PC-9 (cell line): ENCODE data around the gene TMCO4.

Experiments used
- CTCF ChIP-seq: fragments of 200-600 bp; sonication (generic); conservative IDR thresholded peaks from 2 replicates; pipeline ENCODE4 v1.6.1; 2017; ENCODE audit warnings: mixed run types, antibody characterized with exemption, mild to moderate bottlenecking, moderate library complexity
- EZH2 ChIP-seq: fragments of 200-600 bp; sonication (generic); IDR thresholded peaks from 2 replicates; pipeline ENCODE4 v1.8.0; 2017; ENCODE audit warnings: antibody characterized with exemption, low read depth

DNA sequence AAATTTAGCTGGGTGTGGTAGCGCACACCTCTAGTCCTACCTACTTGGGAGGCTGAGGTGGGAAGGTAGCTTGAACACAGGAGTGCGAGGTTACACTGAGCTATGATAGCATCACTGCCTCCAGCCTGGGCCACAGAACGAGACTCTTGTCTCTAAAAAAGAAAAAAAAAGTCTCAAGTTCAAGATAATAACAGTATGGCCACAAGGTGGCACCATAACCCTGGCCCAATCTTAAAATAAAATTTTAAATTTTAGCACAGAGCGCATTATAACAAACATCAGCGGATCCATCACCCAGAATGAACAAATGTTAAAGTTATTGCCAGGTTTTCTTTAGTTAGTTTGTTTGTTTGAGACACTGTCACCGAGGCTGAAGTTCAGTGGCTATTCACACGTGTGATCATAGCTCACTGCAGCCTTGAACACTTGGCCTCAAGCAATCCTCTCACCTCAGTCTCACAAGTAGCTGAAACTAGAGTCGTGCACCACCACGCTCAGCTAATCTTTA is 137.9 kb downstream of the TMCO4 start:
- peak; percentile 72 for TF ChIP-seq CTCF
- TF ChIP-seq EZH2, result no peak
